ENCODE data around the gene TMEM59. TPM values are rescaled to one million over a fixed set of nuclear protein-coding genes. Genes with fewer than 3 reads are reported as not detected.

Gene TMEM59
- total and polyA plus RNA-seq, 2 donors (not counting 1 experiment from before 2014, with no cell fraction given) = 66.3 to 146 TPM

- Mint-ChIP-seq H3K4me1 (no peaks in the 10 kb centered on the region), H3K4me3 (no peak overlapping the region), H3K27me3 (no peaks in the 10 kb centered on the region), H3K27ac (no peak overlapping the region), H3K9me3 (ENCODE audit: insufficient read depth) (no peaks in the 10 kb centered on the region)
- Histone ChIP-seq H3K9ac (ENCODE audit: low read length) (no peak overlapping the region), H3K4me1 (ENCODE audit: control insufficient read depth in 2 of 2, insufficient read depth in 2 of 2, low read length in 2 of 2) (no peaks in the 10 kb centered on the region), H3K36me3 (replicated peaks in 1 of 2; ENCODE audit: control extremely low read depth in 1 of 2, control insufficient read depth in 1 of 2, extremely low read depth in 1 of 2, insufficient read depth in 2 of 2, low read length in 1 of 2) (peaks cover 0 to 11% of the 10 kb centered on the region in 2 experiments), H3K79me2 (ENCODE audit: control insufficient read depth, insufficient read depth, low read length) (peaks cover 11% of the 10 kb centered on the region), H4K20me1 (ENCODE audit: control insufficient read depth, insufficient read depth, low read length, poor library complexity, severe bottlenecking) (no peaks in the 10 kb centered on the region), H3K4me2 (replicated peaks; ENCODE audit: low read depth, low read length, poor library complexity, severe bottlenecking) (no peak overlapping the region), H3K27me3 (replicated peaks in 1 of 4; ENCODE audit: control extremely low read depth in 1 of 4, control insufficient read depth in 3 of 4, insufficient read depth in 4 of 4, low read length in 3 of 4) (no peaks in the 10 kb centered on the region), H3K27ac (ENCODE audit: low read length in 2 of 2) (no peak overlapping the region), H3K4me3 (ENCODE audit: control extremely low read depth in 1 of 5, extremely low read depth in 1 of 5, insufficient read depth in 1 of 5, low read depth in 2 of 5, low read length in 4 of 5) (no peak overlapping the region), H2AFZ (ENCODE audit: insufficient read depth, low read depth, low read length, poor library complexity, severe bottlenecking) (no peak overlapping the region), H3K9me3 (ENCODE audit: control extremely low read depth in 1 of 3, control insufficient read depth in 2 of 3, insufficient read depth in 1 of 3, low read length in 2 of 3) (no peaks in the 10 kb centered on the region)
- ChIA-PET POLR2A (interaction anchor here (1.1 kb wide), 1 partner anchor 16 kb away, joined by 3 read pairs; no protein-coding TSS in a partner anchor), CTCF (interaction anchor here (0.6 to 4.4 kb wide), 10 partner anchors 8 to 875 kb away, joined by 3 to 61 read pairs (median 3); partner anchors contain the start of genes ACOT11 and TTC22)
- DNase-seq (peak; percentile 69), ATAC-seq (ENCODE audit: low read depth) (peak; percentile 92)
- no CpG with 5 or more reads among the region's 2 CpGs for WGBS (ENCODE audit: insufficient coverage)
- intact Hi-C loops (cut with micrococcal nuclease) = loop anchor here (1.0 kb wide), 1 partner anchor 740 kb away; no protein-coding TSS in a partner anchor
- TF ChIP-seq CTCF (IDR thresholded peaks at IDR 0.05) = peak; percentile 94
- TF ChIP-seq EZH2 (IDR thresholded peaks at IDR 0.05; ENCODE audit: borderline replicate concordance, insufficient read depth, low read depth, low read length, poor library complexity, severe bottlenecking) = no peak
Measured at GRCh38 chr1:54070171-54070837, 17.3 kb upstream of the TMEM59 start.

GRCh38 chr1:54069791-54070170 is 16.8 kb upstream of the TMEM59 start:
- H3K27ac Mint-ChIP-seq = no peak overlapping the region
- H3K4me2 ChIP-seq (replicated peaks; ENCODE audit: low read depth, low read length, poor library complexity, severe bottlenecking) = no peak overlapping the region
- H3K4me3 ChIP-seq (ENCODE audit: control extremely low read depth in 1 of 5, extremely low read depth in 1 of 5, insufficient read depth in 1 of 5, low read depth in 2 of 5, low read length in 4 of 5) = no peak overlapping the region
- no peak overlapping the region for H3K27ac ChIP-seq (ENCODE audit: low read length in 2 of 2)
- ATAC-seq (ENCODE audit: low read depth) = no peak
- ChIA-PET POLR2A (interaction anchor here (1.1 kb wide), 1 partner anchor 16 kb away, joined by 3 read pairs; no protein-coding TSS in a partner anchor), CTCF (interaction anchor here (0.6 to 4.4 kb wide), 12 partner anchors 8 to 810 kb away, joined by 3 to 61 read pairs (median 4); partner anchors contain the start of genes ACOT11 and TTC22)
- H4K20me1 ChIP-seq (ENCODE audit: control insufficient read depth, insufficient read depth, low read length, poor library complexity, severe bottlenecking) = no peaks in the 10 kb centered on the region
- H3K36me3 ChIP-seq (replicated peaks in 1 of 2; ENCODE audit: control extremely low read depth in 1 of 2, control insufficient read depth in 1 of 2, extremely low read depth in 1 of 2, insufficient read depth in 2 of 2, low read length in 1 of 2) = peaks cover 0 to 6% of the 10 kb centered on the region in 2 experiments
- H3K9ac ChIP-seq (ENCODE audit: low read length) = no peak overlapping the region
- H3K9me3 Mint-ChIP-seq (ENCODE audit: insufficient read depth) = no peaks in the 10 kb centered on the region
- 60% methylated on average over 1 of the region's 1 CpG for WGBS (ENCODE audit: insufficient coverage)
- no peak overlapping the region for H2AFZ ChIP-seq (ENCODE audit: insufficient read depth, low read depth, low read length, poor library complexity, severe bottlenecking)
- no peaks in the 10 kb centered on the region for H3K4me1 Mint-ChIP-seq
- H3K4me1 ChIP-seq (ENCODE audit: control insufficient read depth in 2 of 2, insufficient read depth in 2 of 2, low read length in 2 of 2) = no peaks in the 10 kb centered on the region
- TF ChIP-seq CTCF (IDR thresholded peaks at IDR 0.05) (no peak), EZH2 (IDR thresholded peaks at IDR 0.05; ENCODE audit: borderline replicate concordance, insufficient read depth, low read depth, low read length, poor library complexity, severe bottlenecking) (no peak)
- H3K4me3 Mint-ChIP-seq = no peak overlapping the region
- intact Hi-C loops (cut with micrococcal nuclease) = loop anchor here (1.0 kb wide), 1 partner anchor 741 kb away; no protein-coding TSS in a partner anchor
- peaks cover 11% of the 10 kb centered on the region for H3K79me2 ChIP-seq (ENCODE audit: control insufficient read depth, insufficient read depth, low read length)
- no peaks in the 10 kb centered on the region for H3K9me3 ChIP-seq (ENCODE audit: control extremely low read depth in 1 of 3, control insufficient read depth in 2 of 3, insufficient read depth in 1 of 3, low read length in 2 of 3)
- no peaks in the 10 kb centered on the region for H3K27me3 Mint-ChIP-seq
- DNase-seq = no peak
- no peaks in the 10 kb centered on the region for H3K27me3 ChIP-seq (replicated peaks in 1 of 4; ENCODE audit: control extremely low read depth in 1 of 4, control insufficient read depth in 3 of 4, insufficient read depth in 4 of 4, low read length in 3 of 4)

Measured in B cell (primary cell).